ENCODE results near the gene S100A8.
"Not testable (repeated sequence)": the region's sequence is repeated elsewhere in the genome, so short reads cannot be mapped to it uniquely, and the experiment has no call there.

Gene S100A8

DNA sequence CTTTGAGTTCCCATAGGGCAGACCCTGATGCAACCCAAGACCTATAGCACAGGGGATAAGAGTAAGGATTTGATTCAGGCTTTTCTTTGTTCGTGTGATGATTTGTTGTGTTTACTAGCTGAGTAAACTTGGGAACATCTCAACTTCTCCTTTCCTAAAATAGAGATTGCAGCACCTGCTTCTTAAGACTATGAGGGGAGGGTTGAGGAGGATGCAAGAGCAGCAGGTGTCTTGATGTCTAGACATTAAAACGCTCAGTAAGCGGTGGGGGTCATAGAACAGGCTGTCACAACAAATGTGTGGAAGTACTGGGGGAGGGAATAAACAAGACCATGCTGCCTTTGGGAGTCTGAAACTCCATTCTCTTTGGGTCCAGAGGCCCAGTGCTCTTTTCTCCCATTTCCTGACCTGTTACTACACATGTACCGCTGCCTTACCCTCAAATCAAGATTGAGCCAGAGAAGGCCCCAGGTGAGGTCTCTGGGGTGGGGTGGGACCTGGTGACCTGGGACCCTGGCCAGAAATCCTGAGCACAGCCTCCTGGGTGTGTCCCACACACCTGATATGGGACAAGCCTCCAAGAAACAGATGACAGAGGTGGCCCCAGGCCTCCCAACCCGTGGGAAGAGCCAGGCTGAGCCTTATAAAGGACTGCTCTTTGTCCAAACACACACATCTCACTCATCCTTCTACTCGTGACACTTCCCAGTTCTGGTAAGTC, 25.1 kb upstream of the S100A8 start, which contains the start of gene S100A7A:
S100A7A (plus strand) TSS at position 671 of the 721 bp plus-strand sequence. CDS start 1,563 bp downstream, outside the sequence.
- no peak for DNase-seq

GRCh38 chr1:153413961-153414360, 23.1 kb upstream of the S100A8 start:
- not testable (repeated sequence) for DNase-seq

GRCh38 chr1:153407274-153407673, 16.4 kb upstream of the S100A8 start:
- DNase-seq = not testable (repeated sequence)

- DNase-seq = not testable (repeated sequence)
Measured at GRCh38 chr1:153405825-153406599, 15.1 kb upstream of the S100A8 start.

GRCh38 chr1:153404768-153405167, 13.9 kb upstream of the S100A8 start:
- no peak for DNase-seq

- DNase-seq = no peak
Measured at GRCh38 chr1:153404086-153404635, 13.3 kb upstream of the S100A8 start.

DNA sequence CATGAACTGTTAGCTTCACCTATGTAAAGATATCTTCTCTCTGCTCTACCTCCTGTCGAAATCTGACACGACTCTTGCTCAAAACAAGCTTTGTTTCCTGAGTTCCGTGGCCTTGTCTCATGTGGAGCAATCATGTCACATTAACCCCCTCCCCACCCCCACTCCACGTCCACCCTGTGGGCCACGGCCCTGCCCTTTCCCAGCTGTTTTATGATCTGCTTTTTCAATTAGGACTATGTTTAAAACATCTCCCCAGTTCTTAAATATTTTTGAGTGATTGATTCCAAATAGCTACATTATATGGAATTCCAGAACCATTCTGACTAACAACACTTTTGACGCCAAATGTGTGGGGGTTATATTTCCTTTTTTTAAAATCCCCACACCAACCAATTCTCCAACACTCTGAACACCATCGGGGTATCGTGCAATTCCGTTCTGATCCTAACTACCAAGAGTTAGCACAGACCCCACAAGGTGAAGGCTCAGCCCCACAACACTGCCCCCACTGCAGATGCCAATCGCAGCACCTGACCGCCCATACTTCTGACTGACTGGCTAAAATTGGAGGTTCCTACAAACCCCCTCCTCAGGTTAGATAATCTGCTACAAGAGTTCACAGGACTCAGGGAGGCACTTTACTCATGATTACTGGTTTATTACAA, 12.7 kb upstream of the S100A8 start:
- DNase-seq = no peak

DNA sequence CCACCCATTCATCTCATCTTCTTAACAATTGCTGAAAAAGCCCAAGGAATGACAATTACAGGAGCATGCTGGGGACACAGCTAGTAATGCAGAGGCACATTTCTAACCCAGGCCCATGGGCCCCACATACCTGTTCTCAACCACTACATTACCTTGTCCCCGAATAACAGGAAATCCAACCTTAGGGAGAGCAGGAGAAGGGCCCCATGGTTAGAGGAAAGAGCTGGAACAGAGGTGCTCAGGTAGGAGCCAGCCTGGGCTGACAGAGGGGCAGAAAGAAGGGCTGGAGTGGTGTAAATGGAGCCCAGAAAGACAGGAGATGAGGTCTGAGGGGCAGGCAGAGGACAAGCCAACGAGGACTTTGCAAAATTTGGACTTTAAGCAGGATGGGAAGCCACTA, 11.4 kb upstream of the S100A8 start:
- DNase-seq = no peak

GRCh38 chr1:153401461-153401860, 10.6 kb upstream of the S100A8 start:
- DNase-seq = no peak

DNA sequence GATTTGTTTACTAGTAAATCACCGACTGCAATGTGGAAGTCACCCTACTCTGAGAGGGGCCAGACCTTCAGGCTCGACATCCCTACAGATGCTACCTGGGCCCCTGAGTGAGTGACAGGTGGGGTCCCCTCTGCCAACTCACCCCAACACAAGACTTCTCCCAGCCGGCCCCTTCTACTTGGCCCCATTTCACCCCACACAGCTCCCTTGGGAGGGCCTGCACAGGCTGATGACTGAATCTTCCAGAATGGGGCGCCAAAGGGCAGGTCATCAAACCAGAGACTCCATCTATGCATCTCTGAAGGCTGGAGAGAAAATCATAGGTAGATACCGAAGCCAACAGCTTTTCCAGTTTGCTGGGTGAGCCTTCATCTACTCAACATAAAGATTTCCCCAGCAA, 9.4 kb upstream of the S100A8 start:
- DNase-seq = no peak

DNA sequence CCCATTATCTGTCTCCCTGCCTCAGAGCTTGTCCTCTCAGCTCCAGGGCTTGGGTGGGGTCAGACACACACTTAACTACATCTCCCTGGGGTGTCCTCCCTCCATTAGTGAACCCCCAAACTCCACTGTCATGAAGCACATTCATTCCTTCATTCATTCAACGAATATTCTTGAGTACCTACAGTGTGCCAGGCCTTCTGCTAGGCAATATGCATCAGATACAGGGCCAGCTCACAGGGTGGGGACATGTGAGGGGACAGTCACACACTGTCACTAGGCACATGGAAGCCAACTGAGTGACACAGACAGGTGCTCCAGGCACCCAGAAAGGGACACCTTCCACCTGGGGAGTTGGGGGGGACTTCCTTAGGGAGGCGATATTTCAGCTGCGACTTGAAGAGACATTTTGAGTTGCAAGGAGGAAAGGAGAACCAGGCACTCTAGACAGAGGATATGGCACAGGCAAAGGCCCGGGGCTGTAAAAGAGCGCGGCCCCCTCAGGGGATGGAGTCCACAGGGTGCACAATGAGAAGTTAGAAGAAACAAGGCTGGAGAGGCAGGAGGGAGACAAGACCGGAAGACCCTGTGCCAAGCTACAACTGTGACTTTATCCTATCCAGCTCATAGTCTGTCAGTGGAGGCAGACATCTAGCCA, 8.7 kb upstream of the S100A8 start:
- DNase-seq = no peak

GRCh38 chr1:153397924-153398651, 7.2 kb upstream of the S100A8 start:
- no peak for DNase-seq

- DNase-seq = no peak
Measured at GRCh38 chr1:153397051-153397923, 6.4 kb upstream of the S100A8 start.

DNA sequence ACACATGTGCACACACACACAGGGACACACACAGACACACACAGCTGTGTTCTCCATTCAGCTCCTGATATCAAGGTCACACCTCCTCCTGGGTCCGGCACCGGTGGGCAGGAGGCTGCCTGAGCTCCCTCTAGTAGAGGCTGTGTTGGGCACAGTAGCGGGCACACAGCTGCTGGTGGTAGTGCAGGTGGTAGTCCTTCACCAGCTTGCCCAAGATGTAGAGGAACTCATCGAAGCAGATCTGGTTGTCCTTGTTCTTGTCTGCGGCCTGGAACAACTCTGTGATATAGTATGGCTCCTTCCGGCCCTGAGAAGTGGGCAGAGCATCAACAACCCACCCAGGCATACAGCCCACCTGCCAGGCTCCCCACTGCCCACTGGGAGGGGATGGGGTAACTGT, 5.6 kb upstream of the S100A8 start:
- no peak for DNase-seq

DNA sequence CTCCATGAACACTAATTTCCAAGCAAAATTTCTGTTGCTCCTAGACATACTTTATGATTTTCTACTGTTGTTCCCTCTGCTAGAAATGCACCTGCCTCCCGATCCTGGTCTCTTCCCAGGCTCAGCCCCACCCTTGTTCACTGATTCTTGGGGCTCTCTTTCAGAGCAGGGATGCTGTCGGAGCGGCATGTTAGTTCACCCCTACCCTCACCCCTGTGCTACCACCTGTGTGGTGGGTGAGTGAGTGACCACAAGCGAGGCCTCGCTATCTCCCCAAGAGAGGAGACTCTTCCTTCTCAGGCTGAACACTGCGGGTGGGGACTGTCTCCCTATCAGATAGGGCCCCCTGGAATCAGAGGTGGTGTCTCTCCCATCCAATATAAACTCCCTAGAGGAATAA, 4.9 kb upstream of the S100A8 start:
- DNase-seq = no peak

- DNase-seq = no peak
Measured at GRCh38 chr1:153395136-153395685, 4.3 kb upstream of the S100A8 start.

- DNase-seq = no peak
Measured at GRCh38 chr1:153394391-153394790, 3.5 kb upstream of the S100A8 start.

GRCh38 chr1:153393926-153394325, 3.1 kb upstream of the S100A8 start:
- DNase-seq = no peak

DNA sequence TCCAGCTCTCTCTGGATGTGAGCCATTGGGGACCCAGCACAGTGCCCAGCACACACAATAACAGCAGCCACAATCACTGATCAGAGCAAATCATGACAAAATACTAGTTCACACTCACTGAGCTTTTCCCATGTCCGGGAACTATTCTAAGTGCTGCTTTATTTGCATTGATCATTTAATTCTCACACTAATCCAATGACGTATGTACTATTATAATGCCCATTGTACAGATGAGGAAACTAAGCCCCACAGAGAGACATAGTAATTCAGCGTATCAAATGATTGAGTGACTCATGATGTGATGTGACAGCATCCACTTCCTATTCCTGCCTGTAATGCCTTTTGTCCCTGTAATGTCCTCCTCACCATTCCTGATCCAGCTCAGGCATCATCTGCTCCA, 1.9 kb upstream of the S100A8 start:
- no peak for DNase-seq

DNA sequence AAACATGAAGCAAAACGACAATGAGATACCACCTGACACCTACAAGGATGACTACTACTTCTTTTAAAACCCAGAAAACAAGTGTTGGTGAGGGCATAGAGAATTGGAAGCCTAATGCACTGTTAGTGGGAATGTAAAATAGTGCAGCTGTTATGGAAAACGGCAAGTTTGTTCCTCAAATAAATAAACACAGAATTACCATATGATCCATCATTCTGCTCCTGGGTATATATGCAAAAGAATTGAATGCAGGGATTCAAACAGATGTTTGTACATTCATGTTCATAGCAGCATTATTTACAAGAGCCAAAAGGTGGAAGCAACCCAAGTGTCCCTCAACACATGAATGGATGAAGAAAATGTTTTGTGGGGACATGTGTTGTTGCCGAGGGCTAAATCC, 1.4 kb upstream of the S100A8 start:
- DNase-seq = no peak
